Measurements from ENCODE around the gene SORCS2. TPM values are rescaled to one million over a fixed set of nuclear protein-coding genes. Genes with fewer than 3 reads are reported as not detected.

The SORCS2 gene
- total and polyA plus RNA-seq, 2 of the 4 experiments (the other 2 are of a cell fraction): 0.36 to 0.62 TPM

DNA sequence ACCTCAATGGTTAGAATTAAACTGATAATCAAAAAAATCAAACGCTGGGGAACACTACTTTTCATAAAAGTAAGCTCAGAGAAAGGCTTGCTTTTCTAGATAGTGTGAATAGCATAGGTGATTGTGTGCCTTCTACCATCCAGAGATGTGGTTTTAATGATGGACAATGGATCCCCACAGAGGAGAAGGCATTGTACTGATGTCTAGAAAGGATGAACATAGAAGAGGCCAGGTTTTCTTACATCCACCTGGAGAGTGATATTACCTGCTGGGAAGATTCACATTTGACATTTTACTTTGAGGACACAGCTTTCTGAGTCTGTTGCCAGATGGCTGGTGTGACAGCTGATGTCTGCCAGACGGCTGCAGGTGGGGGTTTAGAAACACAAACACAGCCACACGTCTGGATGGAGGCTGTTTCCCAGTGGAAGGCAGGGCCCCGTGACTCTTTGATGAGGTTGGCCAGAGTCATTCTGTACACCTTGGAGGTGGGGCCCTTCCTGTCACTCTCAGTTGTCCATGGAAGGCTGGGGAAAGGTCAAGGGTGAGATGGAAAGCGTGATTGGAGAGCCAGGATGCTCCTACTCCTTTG is 128.0 kb downstream of the SORCS2 start:
- in situ Hi-C loops (cut with MboI; ENCODE audit: low sequenced_read_pairs): no loop called here
- ATAC-seq (ENCODE audit: low read depth) (no peak), DNase-seq (no peak)
- no peak overlapping the region for H3K9ac ChIP-seq (ENCODE audit: low read depth, low read length)
- H4K8ac ChIP-seq (ENCODE audit: low read depth in 2 of 2, low read length in 2 of 2): no peak overlapping the region
- H4K5ac ChIP-seq (ENCODE audit: low read depth, low read length): no peak overlapping the region
- H3K4me2 ChIP-seq (ENCODE audit: low read depth, low read length): no peak overlapping the region
- H2AK9ac ChIP-seq (replicated peaks; ENCODE audit: low read depth, low read length, poor library complexity): no peak overlapping the region
- CTCF ChIA-PET: no interaction called here
- no peak overlapping the region for H2BK5ac ChIP-seq (ENCODE audit: low read depth, low read length, poor library complexity, severe bottlenecking)
- no peaks in the 10 kb centered on the region for H3K36me3 ChIP-seq (ENCODE audit: control insufficient read depth, insufficient read depth, low read length)
- H2BK15ac ChIP-seq (ENCODE audit: low read depth, low read length): no peak overlapping the region
- TF ChIP-seq RFX5 (IDR thresholded peaks at IDR 0.05; ENCODE audit: low read depth, low read length): no peak
- TF ChIP-seq, protein P1, sequence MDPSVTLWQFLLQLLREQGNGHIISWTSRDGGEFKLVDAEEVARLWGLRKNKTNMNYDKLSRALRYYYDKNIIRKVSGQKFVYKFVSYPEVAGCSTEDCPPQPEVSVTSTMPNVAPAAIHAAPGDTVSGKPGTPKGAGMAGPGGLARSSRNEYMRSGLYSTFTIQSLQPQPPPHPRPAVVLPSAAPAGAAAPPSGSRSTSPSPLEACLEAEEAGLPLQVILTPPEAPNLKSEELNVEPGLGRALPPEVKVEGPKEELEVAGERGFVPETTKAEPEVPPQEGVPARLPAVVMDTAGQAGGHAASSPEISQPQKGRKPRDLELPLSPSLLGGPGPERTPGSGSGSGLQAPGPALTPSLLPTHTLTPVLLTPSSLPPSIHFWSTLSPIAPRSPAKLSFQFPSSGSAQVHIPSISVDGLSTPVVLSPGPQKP (IDR thresholded peaks at IDR 0.05; ENCODE audit: borderline replicate concordance, low read depth, low read length): no peak
- no peak for TF ChIP-seq FOS (IDR thresholded peaks at IDR 0.05; ENCODE audit: low read depth, low read length)
- TF ChIP-seq MAZ (IDR thresholded peaks at IDR 0.05; ENCODE audit: borderline replicate concordance, low read depth, low read length): no peak
- TF ChIP-seq, protein P2, sequence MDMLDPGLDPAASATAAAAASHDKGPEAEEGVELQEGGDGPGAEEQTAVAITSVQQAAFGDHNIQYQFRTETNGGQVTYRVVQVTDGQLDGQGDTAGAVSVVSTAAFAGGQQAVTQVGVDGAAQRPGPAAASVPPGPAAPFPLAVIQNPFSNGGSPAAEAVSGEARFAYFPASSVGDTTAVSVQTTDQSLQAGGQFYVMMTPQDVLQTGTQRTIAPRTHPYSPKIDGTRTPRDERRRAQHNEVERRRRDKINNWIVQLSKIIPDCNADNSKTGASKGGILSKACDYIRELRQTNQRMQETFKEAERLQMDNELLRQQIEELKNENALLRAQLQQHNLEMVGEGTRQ (IDR thresholded peaks at IDR 0.05; ENCODE audit: low read depth, low read length): no peak
- no peak for TF ChIP-seq MAFK (IDR thresholded peaks at IDR 0.05; ENCODE audit: low read depth, low read length)
- no peak for TF ChIP-seq SMC3 (IDR thresholded peaks at IDR 0.05; ENCODE audit: low read depth, low read length)
- TF ChIP-seq CEBPB (IDR thresholded peaks at IDR 0.05; ENCODE audit: low read depth, low read length): no peak
- no peak for TF ChIP-seq POLR2A (IDR thresholded peaks at IDR 0.05; ENCODE audit: low read depth, low read length)
- H4K91ac ChIP-seq (ENCODE audit: insufficient read depth, low read depth, low read length): no peak overlapping the region
- H3K4me3 ChIP-seq (ENCODE audit: insufficient read depth, low read depth, low read length): no peak overlapping the region
- no peaks in the 10 kb centered on the region for H3K4me1 ChIP-seq (ENCODE audit: control insufficient read depth, insufficient read depth, low read length)
- H3K18ac ChIP-seq (ENCODE audit: low read depth, low read length): no peak overlapping the region
- intact Hi-C loops (cut with micrococcal nuclease): no loop called here
- dilution Hi-C loops (cut with HindIII; ENCODE audit: low sequenced_read_pairs, unreplicated experiment): no loop called here
- no peak overlapping the region for H3K23ac ChIP-seq (ENCODE audit: low read depth, low read length)
- no peak overlapping the region for H2BK20ac ChIP-seq (ENCODE audit: low read depth, low read length)
- peaks cover 17% of the 10 kb centered on the region for H3K27me3 ChIP-seq (ENCODE audit: control insufficient read depth, insufficient read depth, low read length)
- H4K20me1 ChIP-seq (ENCODE audit: insufficient read depth, low read length): no peaks in the 10 kb centered on the region; the same call in 1 of the 2 replicates
- peaks cover 13% of the 10 kb centered on the region for H3K9me3 ChIP-seq (ENCODE audit: control insufficient read depth, insufficient read depth, low read length)
- H3K27ac ChIP-seq (ENCODE audit: insufficient read depth, low read length): no peak overlapping the region
- WGBS, 2 experiments (ENCODE audit: extremely low coverage in 2 of 2, insufficient read length in 1 of 2): no CpG with 5 or more reads among the region's 5 CpGs
- no peak overlapping the region for H2AK5ac ChIP-seq (ENCODE audit: low read depth, low read length)
- no peak overlapping the region for H2BK120ac ChIP-seq (ENCODE audit: low read depth, low read length)
- no peaks in the 10 kb centered on the region for H3K79me1 ChIP-seq (ENCODE audit: low read depth in 1 of 2, low read length in 2 of 2)
- POLR2A ChIA-PET (ENCODE audit: unreplicated experiment): no interaction called here
- no peak overlapping the region for H3K56ac ChIP-seq (ENCODE audit: extremely low read depth, insufficient read depth, low read length)
- H3K4ac ChIP-seq (ENCODE audit: low read depth, low read length): no peak overlapping the region
- H3K14ac ChIP-seq (replicated peaks; ENCODE audit: low read depth, low read length): no peak overlapping the region
- H2AFZ ChIP-seq (replicated peaks; ENCODE audit: low read length, poor library complexity): no peak overlapping the region
- no TSS peak for BruUV-seq (replicated peaks)
- no peaks in the 10 kb centered on the region for H3K9me1 ChIP-seq (ENCODE audit: insufficient read depth, low read length)
